K562 (cell line): ENCODE measurements around the gene DDX41. TPM values are rescaled to one million over a fixed set of nuclear protein-coding genes. Genes with fewer than 3 reads are reported as not detected.
A peak's percentile ranks its signal among the peaks of the same experiment; 100 is the strongest.

Experiments used
- DIDO1 ChIP-seq: fragments of 450-650 bp; IDR thresholded peaks from 2 replicates; pipeline ENCODE4 v1.6.1; 2016; ENCODE audit warnings: low read depth, missing biosample characterization, missing genetic modification characterization
- U2AF2 ChIP-seq: fragments of 200-400 bp; formaldehyde crosslinking; optimal IDR thresholded peaks from 2 replicates; pipeline ENCODE3; 2017; ENCODE audit warnings: low read depth, mild to moderate bottlenecking, low read length
- ZNF232 ChIP-seq: sonication (generic); formaldehyde crosslinking; IDR thresholded peaks from 2 replicates; pipeline ENCODE4 v1.8.0; 2022; ENCODE audit warnings: mild to moderate bottlenecking, missing genetic modification reagents
- polyA plus RNA-seq, 8 experiments: library from polyadenylated mRNA; depleted of rRNA in 4 of 8; stranded (reverse) in 5 of 8; unstranded in 3 of 8; fragments of >200 nt; fragmentation: Nextera tagmentation in 2 of 8; fragmentation: Illumina TruSeq in 1 of 8; extraction: Ambion mirVana in 2 of 8; extraction: Trizol in 1 of 8; gene quantifications; 2 replicates each; pipeline versions ENCODE4 v1.2.1 to v1.2.3, GENCODE V29; 2011 to 2014; ENCODE audit warnings: inconsistent platforms in 1 of 8, missing spikeins in 1 of 8
- total RNA-seq, 7 experiments: library from RNA; depleted of rRNA in 6 of 7; stranded (reverse); fragments of >200 nt in 6 of 7; fragmentation: Illumina TruSeq in 2 of 7; extraction: Trizol in 2 of 7; gene quantifications; 2 replicates each; pipeline versions ENCODE4 v1.2.1 to v1.2.3, GENCODE V29; 2011 to 2021; ENCODE audit warnings: low replicate concordance in 1 of 7
- TF ChIP-seq, protein P1 (sequence below): fragments of 450-650 bp; formaldehyde crosslinking; IDR thresholded peaks from 2 replicates; pipeline ENCODE4 v1.4.0; 2020; ENCODE audit warnings: mild to moderate bottlenecking, moderate library complexity
- TF ChIP-seq, protein P2 (sequence below): fragments of 250-450 bp; sonication (Bioruptor Pico); IDR thresholded peaks from 2 replicates; pipeline ENCODE4 v1.5.1; 2021; ENCODE audit warnings: mild to moderate bottlenecking
- TF ChIP-seq, protein P3 (sequence below): sonication (generic); formaldehyde crosslinking; IDR thresholded peaks from 2 replicates; pipeline ENCODE4 v1.8.0; 2022; ENCODE audit warnings: mild to moderate bottlenecking, missing genetic modification reagents, borderline replicate concordance
- TF ChIP-seq, protein P4 (sequence below): fragments of 450-650 bp; IDR thresholded peaks from 2 replicates; pipeline ENCODE4 v1.6.1; 2016; ENCODE audit warnings: mild to moderate bottlenecking, moderate library complexity

The DDX41 gene
- total and polyA plus RNA-seq, 9 of the 15 experiments (the other 6 are each of a cell fraction or from before 2014, with no cell fraction given): 38.2 to 284 (median 116) TPM

DNA sequence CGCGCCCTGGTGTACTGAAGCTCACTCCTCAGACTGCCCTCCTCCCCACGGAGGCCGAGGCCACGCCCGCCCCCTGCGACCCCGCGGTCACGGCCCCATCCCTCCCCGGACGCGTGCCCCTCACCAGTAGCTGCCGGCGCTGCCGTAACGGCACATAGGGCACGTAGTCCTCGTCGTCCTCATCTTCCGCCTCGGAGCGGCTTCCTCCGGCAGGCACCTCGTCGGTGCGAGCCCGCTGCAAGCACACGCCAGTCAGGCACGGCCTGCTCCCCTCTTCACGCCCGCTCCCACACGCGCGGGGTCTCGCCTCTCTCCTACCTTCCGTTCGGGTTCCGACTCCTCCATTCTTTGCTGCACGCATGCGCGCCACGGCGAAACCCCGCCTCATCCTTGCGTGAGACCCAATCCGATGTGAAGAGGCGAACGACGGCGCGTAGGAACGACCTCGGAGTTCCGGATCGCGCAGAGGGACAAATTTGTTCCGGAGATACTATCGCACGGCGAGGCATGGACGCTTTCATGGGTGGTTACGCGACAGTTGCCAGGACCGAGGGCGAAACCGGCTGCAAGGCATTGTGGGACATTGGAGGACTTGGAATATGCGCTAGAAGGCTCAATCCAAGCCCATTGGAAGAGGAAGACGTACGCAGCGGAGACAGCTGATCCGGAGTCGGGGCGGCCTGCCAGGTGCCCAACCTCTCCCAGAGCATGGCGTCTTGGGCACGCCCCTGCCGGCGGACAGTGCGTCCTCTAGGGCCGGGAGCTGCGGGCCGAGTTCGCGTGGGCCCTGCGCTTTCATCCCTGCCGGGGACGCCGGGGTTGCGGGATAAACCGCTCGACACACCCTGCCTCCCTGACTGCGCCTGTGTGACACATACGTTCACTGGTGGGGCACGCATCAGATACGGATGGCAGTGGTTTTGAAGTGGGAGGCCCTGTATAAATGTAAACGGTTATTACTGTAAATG lies at the start of gene DDX41 (continued):
- TF ChIP-seq, protein P1, sequence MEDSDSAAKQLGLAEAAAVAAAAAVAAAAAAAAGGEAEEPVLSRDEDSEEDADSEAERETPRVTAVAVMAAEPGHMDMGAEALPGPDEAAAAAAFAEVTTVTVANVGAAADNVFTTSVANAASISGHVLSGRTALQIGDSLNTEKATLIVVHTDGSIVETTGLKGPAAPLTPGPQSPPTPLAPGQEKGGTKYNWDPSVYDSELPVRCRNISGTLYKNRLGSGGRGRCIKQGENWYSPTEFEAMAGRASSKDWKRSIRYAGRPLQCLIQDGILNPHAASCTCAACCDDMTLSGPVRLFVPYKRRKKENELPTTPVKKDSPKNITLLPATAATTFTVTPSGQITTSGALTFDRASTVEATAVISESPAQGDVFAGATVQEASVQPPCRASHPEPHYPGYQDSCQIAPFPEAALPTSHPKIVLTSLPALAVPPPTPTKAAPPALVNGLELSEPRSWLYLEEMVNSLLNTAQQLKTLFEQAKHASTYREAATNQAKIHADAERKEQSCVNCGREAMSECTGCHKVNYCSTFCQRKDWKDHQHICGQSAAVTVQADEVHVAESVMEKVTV (CRISPR knock-in tag): 0 out of 2 replicates have a peak, but pooled peaks have one; percentile 37
- TF ChIP-seq ZNF232 (CRISPR knock-in tag) (no peak), U2AF2 (no peak), DIDO1 (peak; percentile 79)
- TF ChIP-seq, protein P2, sequence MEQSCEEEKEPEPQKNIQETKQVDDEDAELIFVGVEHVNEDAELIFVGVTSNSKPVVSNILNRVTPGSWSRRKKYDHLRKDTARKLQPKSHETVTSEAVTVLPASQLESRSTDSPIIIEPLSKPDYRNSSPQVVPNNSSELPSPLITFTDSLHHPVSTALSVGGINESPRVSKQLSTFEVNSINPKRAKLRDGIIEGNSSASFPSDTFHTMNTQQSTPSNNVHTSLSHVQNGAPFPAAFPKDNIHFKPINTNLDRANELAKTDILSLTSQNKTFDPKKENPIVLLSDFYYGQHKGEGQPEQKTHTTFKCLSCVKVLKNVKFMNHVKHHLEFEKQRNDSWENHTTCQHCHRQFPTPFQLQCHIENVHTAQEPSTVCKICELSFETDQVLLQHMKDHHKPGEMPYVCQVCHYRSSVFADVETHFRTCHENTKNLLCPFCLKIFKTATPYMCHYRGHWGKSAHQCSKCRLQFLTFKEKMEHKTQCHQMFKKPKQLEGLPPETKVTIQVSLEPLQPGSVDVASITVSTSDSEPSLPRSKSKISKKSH (CRISPR knock-in tag): no peak
- TF ChIP-seq, protein P3, sequence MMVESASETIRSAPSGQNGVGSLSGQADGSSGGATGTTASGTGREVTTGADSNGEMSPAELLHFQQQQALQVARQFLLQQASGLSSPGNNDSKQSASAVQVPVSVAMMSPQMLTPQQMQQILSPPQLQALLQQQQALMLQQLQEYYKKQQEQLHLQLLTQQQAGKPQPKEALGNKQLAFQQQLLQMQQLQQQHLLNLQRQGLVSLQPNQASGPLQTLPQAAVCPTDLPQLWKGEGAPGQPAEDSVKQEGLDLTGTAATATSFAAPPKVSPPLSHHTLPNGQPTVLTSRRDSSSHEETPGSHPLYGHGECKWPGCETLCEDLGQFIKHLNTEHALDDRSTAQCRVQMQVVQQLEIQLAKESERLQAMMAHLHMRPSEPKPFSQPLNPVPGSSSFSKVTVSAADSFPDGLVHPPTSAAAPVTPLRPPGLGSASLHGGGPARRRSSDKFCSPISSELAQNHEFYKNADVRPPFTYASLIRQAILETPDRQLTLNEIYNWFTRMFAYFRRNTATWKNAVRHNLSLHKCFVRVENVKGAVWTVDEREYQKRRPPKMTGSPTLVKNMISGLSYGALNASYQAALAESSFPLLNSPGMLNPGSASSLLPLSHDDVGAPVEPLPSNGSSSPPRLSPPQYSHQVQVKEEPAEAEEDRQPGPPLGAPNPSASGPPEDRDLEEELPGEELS: no peak
- TF ChIP-seq, protein P4, sequence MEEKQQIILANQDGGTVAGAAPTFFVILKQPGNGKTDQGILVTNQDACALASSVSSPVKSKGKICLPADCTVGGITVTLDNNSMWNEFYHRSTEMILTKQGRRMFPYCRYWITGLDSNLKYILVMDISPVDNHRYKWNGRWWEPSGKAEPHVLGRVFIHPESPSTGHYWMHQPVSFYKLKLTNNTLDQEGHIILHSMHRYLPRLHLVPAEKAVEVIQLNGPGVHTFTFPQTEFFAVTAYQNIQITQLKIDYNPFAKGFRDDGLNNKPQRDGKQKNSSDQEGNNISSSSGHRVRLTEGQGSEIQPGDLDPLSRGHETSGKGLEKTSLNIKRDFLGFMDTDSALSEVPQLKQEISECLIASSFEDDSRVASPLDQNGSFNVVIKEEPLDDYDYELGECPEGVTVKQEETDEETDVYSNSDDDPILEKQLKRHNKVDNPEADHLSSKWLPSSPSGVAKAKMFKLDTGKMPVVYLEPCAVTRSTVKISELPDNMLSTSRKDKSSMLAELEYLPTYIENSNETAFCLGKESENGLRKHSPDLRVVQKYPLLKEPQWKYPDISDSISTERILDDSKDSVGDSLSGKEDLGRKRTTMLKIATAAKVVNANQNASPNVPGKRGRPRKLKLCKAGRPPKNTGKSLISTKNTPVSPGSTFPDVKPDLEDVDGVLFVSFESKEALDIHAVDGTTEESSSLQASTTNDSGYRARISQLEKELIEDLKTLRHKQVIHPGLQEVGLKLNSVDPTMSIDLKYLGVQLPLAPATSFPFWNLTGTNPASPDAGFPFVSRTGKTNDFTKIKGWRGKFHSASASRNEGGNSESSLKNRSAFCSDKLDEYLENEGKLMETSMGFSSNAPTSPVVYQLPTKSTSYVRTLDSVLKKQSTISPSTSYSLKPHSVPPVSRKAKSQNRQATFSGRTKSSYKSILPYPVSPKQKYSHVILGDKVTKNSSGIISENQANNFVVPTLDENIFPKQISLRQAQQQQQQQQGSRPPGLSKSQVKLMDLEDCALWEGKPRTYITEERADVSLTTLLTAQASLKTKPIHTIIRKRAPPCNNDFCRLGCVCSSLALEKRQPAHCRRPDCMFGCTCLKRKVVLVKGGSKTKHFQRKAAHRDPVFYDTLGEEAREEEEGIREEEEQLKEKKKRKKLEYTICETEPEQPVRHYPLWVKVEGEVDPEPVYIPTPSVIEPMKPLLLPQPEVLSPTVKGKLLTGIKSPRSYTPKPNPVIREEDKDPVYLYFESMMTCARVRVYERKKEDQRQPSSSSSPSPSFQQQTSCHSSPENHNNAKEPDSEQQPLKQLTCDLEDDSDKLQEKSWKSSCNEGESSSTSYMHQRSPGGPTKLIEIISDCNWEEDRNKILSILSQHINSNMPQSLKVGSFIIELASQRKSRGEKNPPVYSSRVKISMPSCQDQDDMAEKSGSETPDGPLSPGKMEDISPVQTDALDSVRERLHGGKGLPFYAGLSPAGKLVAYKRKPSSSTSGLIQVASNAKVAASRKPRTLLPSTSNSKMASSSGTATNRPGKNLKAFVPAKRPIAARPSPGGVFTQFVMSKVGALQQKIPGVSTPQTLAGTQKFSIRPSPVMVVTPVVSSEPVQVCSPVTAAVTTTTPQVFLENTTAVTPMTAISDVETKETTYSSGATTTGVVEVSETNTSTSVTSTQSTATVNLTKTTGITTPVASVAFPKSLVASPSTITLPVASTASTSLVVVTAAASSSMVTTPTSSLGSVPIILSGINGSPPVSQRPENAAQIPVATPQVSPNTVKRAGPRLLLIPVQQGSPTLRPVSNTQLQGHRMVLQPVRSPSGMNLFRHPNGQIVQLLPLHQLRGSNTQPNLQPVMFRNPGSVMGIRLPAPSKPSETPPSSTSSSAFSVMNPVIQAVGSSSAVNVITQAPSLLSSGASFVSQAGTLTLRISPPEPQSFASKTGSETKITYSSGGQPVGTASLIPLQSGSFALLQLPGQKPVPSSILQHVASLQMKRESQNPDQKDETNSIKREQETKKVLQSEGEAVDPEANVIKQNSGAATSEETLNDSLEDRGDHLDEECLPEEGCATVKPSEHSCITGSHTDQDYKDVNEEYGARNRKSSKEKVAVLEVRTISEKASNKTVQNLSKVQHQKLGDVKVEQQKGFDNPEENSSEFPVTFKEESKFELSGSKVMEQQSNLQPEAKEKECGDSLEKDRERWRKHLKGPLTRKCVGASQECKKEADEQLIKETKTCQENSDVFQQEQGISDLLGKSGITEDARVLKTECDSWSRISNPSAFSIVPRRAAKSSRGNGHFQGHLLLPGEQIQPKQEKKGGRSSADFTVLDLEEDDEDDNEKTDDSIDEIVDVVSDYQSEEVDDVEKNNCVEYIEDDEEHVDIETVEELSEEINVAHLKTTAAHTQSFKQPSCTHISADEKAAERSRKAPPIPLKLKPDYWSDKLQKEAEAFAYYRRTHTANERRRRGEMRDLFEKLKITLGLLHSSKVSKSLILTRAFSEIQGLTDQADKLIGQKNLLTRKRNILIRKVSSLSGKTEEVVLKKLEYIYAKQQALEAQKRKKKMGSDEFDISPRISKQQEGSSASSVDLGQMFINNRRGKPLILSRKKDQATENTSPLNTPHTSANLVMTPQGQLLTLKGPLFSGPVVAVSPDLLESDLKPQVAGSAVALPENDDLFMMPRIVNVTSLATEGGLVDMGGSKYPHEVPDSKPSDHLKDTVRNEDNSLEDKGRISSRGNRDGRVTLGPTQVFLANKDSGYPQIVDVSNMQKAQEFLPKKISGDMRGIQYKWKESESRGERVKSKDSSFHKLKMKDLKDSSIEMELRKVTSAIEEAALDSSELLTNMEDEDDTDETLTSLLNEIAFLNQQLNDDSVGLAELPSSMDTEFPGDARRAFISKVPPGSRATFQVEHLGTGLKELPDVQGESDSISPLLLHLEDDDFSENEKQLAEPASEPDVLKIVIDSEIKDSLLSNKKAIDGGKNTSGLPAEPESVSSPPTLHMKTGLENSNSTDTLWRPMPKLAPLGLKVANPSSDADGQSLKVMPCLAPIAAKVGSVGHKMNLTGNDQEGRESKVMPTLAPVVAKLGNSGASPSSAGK: no peak
